SK-N-SH treated with all-trans-retinoic acid at 6 μM for 48 hours (cell line): ENCODE measurements around the gene INPP5E.

ENCODE experiments used
- ATAC-seq: fragments of 200-7000 bp; cut with Tn5 transposase; 3 replicates; pipeline ENCODE4 v1.9.1; 2020; ENCODE audit warnings: mild to moderate bottlenecking, moderate library complexity
- CREB5 ChIP-seq: fragments of 250-450 bp; sonication (Bioruptor Pico); IDR thresholded peaks from 2 replicates; pipeline ENCODE4 v1.5.1; 2020; ENCODE audit warnings: low read depth, mild to moderate bottlenecking, moderate library complexity
- CSRNP3 ChIP-seq: fragments of 250-450 bp; sonication (Bioruptor Pico); IDR thresholded peaks from 2 replicates; pipeline ENCODE4 v1.5.1; 2021; ENCODE audit warnings: mild to moderate bottlenecking, moderate library complexity
- ESRRG ChIP-seq: fragments of 250-450 bp; sonication (Bioruptor Pico); IDR thresholded peaks from 2 replicates; pipeline ENCODE4 v1.6.1; 2021; ENCODE audit warnings: mild to moderate bottlenecking
- ISL1 ChIP-seq: fragments of 250-450 bp; sonication (Bioruptor Pico); IDR thresholded peaks from 2 replicates; pipeline ENCODE4 v2.1.2; 2022; ENCODE audit warnings: mild to moderate bottlenecking, moderate library complexity
- PATZ1 ChIP-seq: fragments of 250-450 bp; sonication (Bioruptor Pico); IDR thresholded peaks from 2 replicates; pipeline ENCODE4 v1.8.0; 2020; ENCODE audit warnings: mild to moderate bottlenecking, moderate library complexity, borderline replicate concordance
- RARB ChIP-seq: fragments of 250-450 bp; sonication (Bioruptor Pico); IDR thresholded peaks from 2 replicates; pipeline ENCODE4 v1.8.0; 2021; ENCODE audit warnings: mild to moderate bottlenecking, moderate library complexity
- SNAI2 ChIP-seq: fragments of 250-450 bp; sonication (Bioruptor Pico); IDR thresholded peaks from 2 replicates; pipeline ENCODE4 v1.5.0; 2020; ENCODE audit warnings: mild to moderate bottlenecking, moderate library complexity
- TCF4 ChIP-seq: fragments of 250-450 bp; sonication (Bioruptor Pico); IDR thresholded peaks from 2 replicates; pipeline ENCODE4 v1.8.0; 2021; ENCODE audit warnings: mild to moderate bottlenecking, moderate library complexity, borderline replicate concordance
- TOX ChIP-seq: fragments of 250-450 bp; sonication (Bioruptor Pico); IDR thresholded peaks from 2 replicates; pipeline ENCODE4 v1.8.0; 2021; ENCODE audit warnings: mild to moderate bottlenecking, moderate library complexity, borderline replicate concordance
- TSHZ2 ChIP-seq: fragments of 250-450 bp; sonication (Bioruptor Pico); IDR thresholded peaks from 2 replicates; pipeline ENCODE4 v1.5.0; 2020; ENCODE audit warnings: mild to moderate bottlenecking, moderate library complexity
- ZNF70 ChIP-seq: fragments of 450-650 bp; formaldehyde crosslinking; IDR thresholded peaks from 2 replicates; pipeline ENCODE4 v1.5.0; 2020; ENCODE audit warnings: mild to moderate bottlenecking, moderate library complexity
- ZNF8 ChIP-seq: fragments of 450-650 bp; formaldehyde crosslinking; IDR thresholded peaks from 2 replicates; pipeline ENCODE4 v1.5.0; 2020; ENCODE audit warnings: mild to moderate bottlenecking, moderate library complexity

INPP5E gene

GRCh38 chr9:136379401-136379800, 60.2 kb downstream of the INPP5E start:
- TF ChIP-seq CREB5 (CRISPR knock-in tag): no peak
- no peak for TF ChIP-seq ESRRG (CRISPR knock-in tag)
- TF ChIP-seq ISL1: no peak
- TF ChIP-seq ZNF70 (CRISPR knock-in tag): no peak
- TF ChIP-seq SNAI2 (CRISPR knock-in tag): no peak
- no peak for TF ChIP-seq CSRNP3 (CRISPR knock-in tag)
- TF ChIP-seq TCF4 (CRISPR knock-in tag): no peak
- TF ChIP-seq ZNF8: no peak
- no peak for ATAC-seq

- ATAC-seq: no peak
- TF ChIP-seq PATZ1 (CRISPR knock-in tag) (no peak), TOX (CRISPR knock-in tag) (no peak), TSHZ2 (CRISPR knock-in tag) (no peak), RARB (no peak)
Measured at GRCh38 chr9:136379003-136379287, 60.7 kb downstream of the INPP5E start.
